WERI-Rb-1 (cell line): ENCODE data around the gene SPATA31D3.
"Not testable (repeated sequence)": the region's sequence is repeated elsewhere in the genome, so short reads cannot be mapped to it uniquely, and the experiment has no call there.

Experiments
- DNase-seq: peaks from one replicate; pipeline ENCODE4 v3.0.0-alpha.2; 2020
- H3K27ac ChIP-seq: fragments of 250-450 bp; sonication (Bioruptor Pico); 2 replicates; pipeline ENCODE4 v1.5.1; 2020; ENCODE audit warnings: mild to moderate bottlenecking, moderate library complexity
- H3K27me3 ChIP-seq: fragments of 250-450 bp; sonication (Bioruptor Pico); 2 replicates; pipeline ENCODE4 v1.5.1; 2021; ENCODE audit warnings: mild to moderate bottlenecking, low read depth, moderate library complexity; ENCODE audit not compliant: insufficient read depth, severe bottlenecking
- H3K36me3 ChIP-seq: fragments of 250-450 bp; sonication (Bioruptor Pico); 2 replicates; pipeline ENCODE4 v1.5.1; 2020; ENCODE audit warnings: mild to moderate bottlenecking, moderate library complexity
- H3K4me3 ChIP-seq: 2 replicates; pipeline ENCODE4 v1.5.1; 2011; ENCODE audit warnings: low read depth, mild to moderate bottlenecking, control low read depth, low read length
- H3K9me3 ChIP-seq: fragments of 250-450 bp; sonication (Bioruptor Pico); 2 replicates; pipeline ENCODE4 v1.5.1; 2021; ENCODE audit warnings: mild to moderate bottlenecking, moderate library complexity; ENCODE audit not compliant: severe bottlenecking
- TF ChIP-seq, protein P1 (sequence below): IDR thresholded peaks from 2 replicates; pipeline ENCODE4 v1.5.1; 2011; ENCODE audit warnings: low read depth, mild to moderate bottlenecking, control low read depth, inconsistent platforms, low read length

Gene SPATA31D3

DNA sequence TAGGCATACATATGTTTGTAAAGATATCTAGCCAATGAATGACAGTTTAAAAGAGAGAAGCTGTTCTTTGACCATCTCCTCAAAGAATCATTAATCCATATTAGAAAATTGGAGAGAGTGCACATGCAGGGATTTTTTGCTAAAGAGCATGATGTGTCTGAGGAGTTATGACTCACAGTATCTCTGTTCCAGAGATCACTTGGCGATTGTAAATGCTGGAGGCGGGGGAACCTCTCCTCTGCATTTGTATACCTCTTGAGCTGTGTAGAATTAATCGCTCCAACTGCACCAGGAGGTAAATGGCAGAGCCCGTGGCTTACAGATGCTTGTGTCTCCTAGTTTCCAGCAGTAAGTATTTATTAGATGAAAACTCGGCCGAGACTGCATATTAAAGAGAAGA lies 41.6 kb downstream of the SPATA31D3 start:
- TF ChIP-seq, protein P1, sequence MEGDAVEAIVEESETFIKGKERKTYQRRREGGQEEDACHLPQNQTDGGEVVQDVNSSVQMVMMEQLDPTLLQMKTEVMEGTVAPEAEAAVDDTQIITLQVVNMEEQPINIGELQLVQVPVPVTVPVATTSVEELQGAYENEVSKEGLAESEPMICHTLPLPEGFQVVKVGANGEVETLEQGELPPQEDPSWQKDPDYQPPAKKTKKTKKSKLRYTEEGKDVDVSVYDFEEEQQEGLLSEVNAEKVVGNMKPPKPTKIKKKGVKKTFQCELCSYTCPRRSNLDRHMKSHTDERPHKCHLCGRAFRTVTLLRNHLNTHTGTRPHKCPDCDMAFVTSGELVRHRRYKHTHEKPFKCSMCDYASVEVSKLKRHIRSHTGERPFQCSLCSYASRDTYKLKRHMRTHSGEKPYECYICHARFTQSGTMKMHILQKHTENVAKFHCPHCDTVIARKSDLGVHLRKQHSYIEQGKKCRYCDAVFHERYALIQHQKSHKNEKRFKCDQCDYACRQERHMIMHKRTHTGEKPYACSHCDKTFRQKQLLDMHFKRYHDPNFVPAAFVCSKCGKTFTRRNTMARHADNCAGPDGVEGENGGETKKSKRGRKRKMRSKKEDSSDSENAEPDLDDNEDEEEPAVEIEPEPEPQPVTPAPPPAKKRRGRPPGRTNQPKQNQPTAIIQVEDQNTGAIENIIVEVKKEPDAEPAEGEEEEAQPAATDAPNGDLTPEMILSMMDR, result no peak
- H3K36me3 ChIP-seq, result no peaks in the 10 kb centered on the region
- H3K27ac ChIP-seq, result no peak overlapping the region
- no peaks in the 10 kb centered on the region for H3K9me3 ChIP-seq
- DNase-seq, result no peak
- H3K4me3 ChIP-seq, result no peak overlapping the region
- H3K27me3 ChIP-seq, result no peaks in the 10 kb centered on the region

DNA sequence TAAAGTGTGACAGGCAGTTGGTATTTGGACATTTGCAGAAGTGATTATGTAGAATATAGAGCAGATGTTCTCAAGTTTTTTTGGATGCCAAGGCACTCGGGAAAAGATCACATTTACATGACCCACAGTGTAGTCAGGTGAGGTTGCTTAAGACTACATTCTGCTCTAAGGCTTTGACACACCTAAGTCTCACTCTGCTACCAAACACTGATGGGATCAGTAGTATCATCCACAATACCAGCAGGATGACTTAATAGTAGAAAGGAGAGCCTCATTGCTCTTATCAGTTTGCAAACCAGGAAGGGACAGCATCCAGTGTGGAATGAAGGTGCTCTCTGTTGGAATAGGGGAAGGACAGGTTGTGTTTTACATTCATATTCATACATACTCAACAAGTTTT lies 42.8 kb downstream of the SPATA31D3 start:
- DNase-seq, result no peak
- Histone ChIP-seq H3K36me3 (no peaks in the 10 kb centered on the region), H3K27me3 (no peaks in the 10 kb centered on the region), H3K4me3 (no peak overlapping the region), H3K9me3 (no peaks in the 10 kb centered on the region), H3K27ac (no peak overlapping the region)
- TF ChIP-seq, protein P1, result no peak

DNA sequence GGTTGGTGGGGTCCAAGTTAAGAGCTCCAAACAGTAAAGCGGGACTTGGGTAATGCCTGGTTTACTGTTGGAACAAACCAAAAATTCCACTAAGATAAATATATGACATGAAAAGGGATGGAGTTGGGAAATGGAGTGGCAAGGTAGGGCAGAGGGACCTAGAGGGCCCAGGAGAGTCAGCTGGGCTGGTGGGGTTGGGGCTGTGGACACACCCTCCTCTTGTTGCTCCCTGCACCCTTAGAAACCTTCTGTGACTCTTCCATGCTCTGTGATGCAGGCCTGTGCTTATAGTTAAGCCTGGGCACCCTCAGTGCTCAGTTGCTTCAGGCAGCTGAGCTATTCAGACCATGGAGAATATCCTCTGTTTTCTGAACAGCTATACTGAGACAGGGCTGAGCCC lies 45.2 kb downstream of the SPATA31D3 start, which contains the start of gene SPATA31D1:
SPATA31D1 (plus strand) TSS at position 301 of the 400 bp plus-strand sequence; CDS start at position 348, 47 bp downstream.
- not testable (repeated sequence) for H3K36me3 ChIP-seq, H3K27ac ChIP-seq, H3K27me3 ChIP-seq, DNase-seq, H3K4me3 ChIP-seq, H3K9me3 ChIP-seq

DNA sequence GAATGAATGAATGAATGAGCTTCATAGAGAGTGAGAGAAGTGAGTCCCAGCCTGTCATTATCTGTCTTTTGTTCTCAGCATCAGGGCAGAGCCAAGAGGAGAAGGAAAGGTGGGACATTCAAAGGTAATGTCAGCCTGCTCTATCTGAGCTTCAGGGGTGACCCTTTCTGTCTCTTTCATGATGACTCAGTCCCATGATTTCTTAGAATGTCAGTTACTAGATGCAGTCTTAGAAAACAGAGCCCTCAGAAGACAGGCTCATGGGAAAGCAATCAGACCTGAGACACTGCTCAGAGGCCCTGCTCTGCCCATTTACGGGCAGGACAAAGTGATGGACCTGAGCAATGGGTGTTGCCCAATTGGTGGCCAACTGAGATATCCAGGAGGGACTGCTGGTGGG lies 46.4 kb downstream of the SPATA31D3 start:
- no peak overlapping the region for H3K4me3 ChIP-seq
- TF ChIP-seq, protein P1, result no peak
- no peak overlapping the region for H3K27ac ChIP-seq
- no peaks in the 10 kb centered on the region for H3K9me3 ChIP-seq
- H3K27me3 ChIP-seq, result no peaks in the 10 kb centered on the region
- H3K36me3 ChIP-seq, result no peaks in the 10 kb centered on the region
- DNase-seq, result no peak

DNA sequence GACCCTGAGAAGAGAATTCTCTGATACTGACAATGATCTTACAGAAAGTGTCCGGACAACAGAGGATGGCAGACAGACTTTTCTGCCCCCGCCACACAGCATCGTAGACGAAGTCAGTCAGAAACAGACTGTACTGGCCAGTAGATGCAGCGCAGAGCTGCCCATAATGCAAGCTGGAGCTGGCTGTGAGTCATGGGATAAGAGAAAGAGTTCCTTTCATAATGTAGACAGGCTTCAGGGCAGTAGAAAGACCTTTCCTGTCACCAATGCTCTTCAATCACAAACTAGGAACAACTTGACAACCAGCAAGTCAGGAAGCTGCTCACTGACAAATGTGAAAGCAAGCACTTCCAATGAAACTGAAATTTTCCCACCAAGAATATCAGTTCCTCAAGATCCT lies 50.4 kb downstream of the SPATA31D3 start:
- DNase-seq, result no peak
- no peaks in the 10 kb centered on the region for H3K9me3 ChIP-seq
- H3K27ac ChIP-seq, result no peak overlapping the region
- TF ChIP-seq, protein P1, result no peak
- no peaks in the 10 kb centered on the region for H3K36me3 ChIP-seq
- H3K4me3 ChIP-seq, result no peak overlapping the region
- H3K27me3 ChIP-seq, result no peaks in the 10 kb centered on the region
